Prostate gland (tissue), 2 donors: ENCODE data around the gene RABGAP1. TPM values are rescaled to one million over a fixed set of nuclear protein-coding genes. Genes with fewer than 3 reads are reported as not detected.
A peak's percentile ranks its signal among the peaks of the same experiment; 100 is the strongest.

Experiments
- DNase-seq: peaks from one replicate; pipeline ENCODE4 v3.0.0-alpha.2; 2019; ENCODE audit warnings: low spot score
- H3K27ac ChIP-seq, 2 donors: fragments of 200-600 bp; sonication (generic); 2 replicates each; pipeline ENCODE4 v1.5.1; 2017 to 2019
- H3K27me3 ChIP-seq: fragments of 200-600 bp; sonication (generic); replicated peaks from 2 replicates; pipeline ENCODE4 v1.5.1; 2019; ENCODE audit not compliant: insufficient read depth
- H3K36me3 ChIP-seq, 2 donors: fragments of 200-600 bp; sonication (generic); 1 replicate in 1 of 2; 2 replicates in 1 of 2; pipeline versions ENCODE4 v1.5.1 to v1.8.1; 2017 to 2019
- H3K4me1 ChIP-seq: fragments of 200-600 bp; sonication (generic); replicated peaks from 2 replicates; pipeline ENCODE4 v1.5.1; 2019
- H3K4me3 ChIP-seq, 2 donors: fragments of 200-600 bp; sonication (generic); 2 replicates each; pipeline ENCODE4 v1.5.1; 2017 to 2019
- H3K9me3 ChIP-seq: fragments of 200-600 bp; sonication (generic); 2 replicates; pipeline ENCODE4 v1.5.1; 2017
- CTCF ChIP-seq, 4 experiments: fragments of 200-600 bp in 2 of 4; fragments of 450-650 bp in 2 of 4; sonication (generic) in 2 of 4; IDR thresholded peaks; 1 replicate in 3 of 4; 2 replicates in 1 of 4; pipeline ENCODE4 v1.5.1; 2016 to 2019; ENCODE audit warnings: antibody characterized with exemption in 4 of 4, mild to moderate bottlenecking in 2 of 4, moderate library complexity in 2 of 4
- POLR2A ChIP-seq: fragments of 450-650 bp; IDR thresholded peaks from one replicate; pipeline ENCODE4 v1.6.1; 2016; ENCODE audit warnings: antibody characterized with exemption, mild to moderate bottlenecking
- POLR2AphosphoS5 ChIP-seq: sonication (generic); formaldehyde crosslinking; IDR thresholded peaks from one replicate; pipeline ENCODE4 v1.6.1; 2017; ENCODE audit warnings: antibody characterized with exemption
- WGBS: methylation state at CpG from one replicate; pipeline ENCODE4 v1.1.5; 2018; 5-methylcytosine and 5-hydroxymethylcytosine counted together
- intact Hi-C: fragments of 100-400 bp; cut with DNase I; formaldehyde crosslinking; loops from one replicate; pipeline ENCODE4 v1.14.2; 2022
- microRNA counts, 2 donors: library from miRNA; unstranded; fragments of <30 nt; microRNA quantifications; one replicate each; lab custom pipeline; 2016 to 2017
- small RNA-seq, 2 donors: library from RNA; depleted of rRNA; stranded (forward); fragments of <200 nt; gene quantifications; one replicate each; pipeline ENCODE3, GENCODE V24; 2016
- total RNA-seq, 2 donors: library from RNA; depleted of rRNA; stranded (reverse); fragments of >200 nt; gene quantifications; one replicate each; pipeline ENCODE4 v1.1.0, GENCODE V29; 2016

The RABGAP1 gene
- total RNA-seq, 2 donors from 2014 or later = 59.8 to 104 TPM

GRCh38 chr9:123149067-123149466, 208.2 kb downstream of the RABGAP1 start:
- Histone ChIP-seq H3K36me3 (no peaks in the 10 kb centered on the region), H3K27ac (no peak overlapping the region), H3K4me3 (no peak overlapping the region), H3K9me3 (no peaks in the 10 kb centered on the region), H3K27me3 (no peaks in the 10 kb centered on the region), H3K4me1 (no peaks in the 10 kb centered on the region)
- WGBS = 10% methylated on average over 1 of the region's 1 CpG
- intact Hi-C loops = no loop called here
- no peak for DNase-seq
- TF ChIP-seq POLR2AphosphoS5 (peak; percentile 25), POLR2A (no peak)

GRCh38 chr9:123150708-123151503, 210.1 kb downstream of the RABGAP1 start:
- WGBS = 92% methylated on average over 5 of the region's 5 CpGs
- Histone ChIP-seq H3K4me3 (no peak overlapping the region), H3K27me3 (no peaks in the 10 kb centered on the region), H3K27ac (no peak overlapping the region), H3K36me3 (no peaks in the 10 kb centered on the region), H3K4me1 (no peaks in the 10 kb centered on the region), H3K9me3 (no peaks in the 10 kb centered on the region)
- TF ChIP-seq POLR2AphosphoS5 (no peak), CTCF (IDR thresholded peaks at IDR 0.05) (no peak), POLR2A (no peak)
- intact Hi-C loops = no loop called here
- no peak for DNase-seq

MicroRNAs within 50 kb of the gene (microRNA counts, 767-probe panel; counts per million panel counts)
- 0 to 431 counts per million in 2 donors for microRNA hsa-miR-600 (lab: Ali Mortazavi, UCI)

Small RNA genes lying within 50 kb of the gene (small RNA-seq; reads per million reads assigned to genes)
- gene GPR21 (0 reads per million in 2 donors), gene RNY1P15 (0 reads per million in 2 donors)

Other genes with a start within 250 kb of the RABGAP1 start
- under 1 TPM in 1 of 2 donors, not detected in 1; 0.68 TPM for gene OR1L4, start 217.0 kb upstream of the RABGAP1 start, total RNA-seq
- not detected for gene OR1L6, start 198.7 kb upstream of the RABGAP1 start, total RNA-seq
- not detected for gene OR5C1, start 152.1 kb upstream of the RABGAP1 start, total RNA-seq
- not detected for gene OR1K1, start 140.9 kb upstream of the RABGAP1 start, total RNA-seq
- 10 to 100 TPM; 13.9 to 21.9 TPM for gene PDCL, start 112.4 kb upstream of the RABGAP1 start, total RNA-seq
- 10 to 100 TPM; 25.8 to 47.9 TPM for gene RC3H2, start 35.7 kb upstream of the RABGAP1 start, total RNA-seq
- 10 to 100 TPM in 1 of 2 donors, 1 to 10 TPM in 1; 6.5 to 10.3 TPM for gene ZBTB6, start 27.7 kb upstream of the RABGAP1 start, total RNA-seq
- gene ZBTB26, start 9.5 kb upstream of the RABGAP1 start, total RNA-seq = 10 to 100 TPM in 1 of 2 donors, 1 to 10 TPM in 1; 5.6 to 10.5 TPM
- gene GPR21, start 92.6 kb downstream of the RABGAP1 start, total RNA-seq = under 1 TPM in 1 of 2 donors, not detected in 1; 0.97 TPM